SK-N-MC (cell line): Measurements from ENCODE around the gene GULP1.

Experiments used
- EZH2 ChIP-seq: fragments of 200-600 bp; sonication (generic); IDR thresholded peaks from one replicate; pipeline ENCODE4 v1.6.1; 2017; ENCODE audit warnings: antibody characterized with exemption
- FOXP2 ChIP-seq: optimal IDR thresholded peaks from 2 replicates; pipeline ENCODE3; 2011; ENCODE audit warnings: mild to moderate bottlenecking, moderate library complexity; ENCODE audit not compliant: insufficient read depth; ENCODE audit errors: extremely low read length, control extremely low read depth
- POLR2AphosphoS5 ChIP-seq: IDR thresholded peaks from 2 replicates; pipeline ENCODE4 v1.6.1; 2012; ENCODE audit warnings: mild to moderate bottlenecking, low read depth, low read length, borderline replicate concordance

DNA sequence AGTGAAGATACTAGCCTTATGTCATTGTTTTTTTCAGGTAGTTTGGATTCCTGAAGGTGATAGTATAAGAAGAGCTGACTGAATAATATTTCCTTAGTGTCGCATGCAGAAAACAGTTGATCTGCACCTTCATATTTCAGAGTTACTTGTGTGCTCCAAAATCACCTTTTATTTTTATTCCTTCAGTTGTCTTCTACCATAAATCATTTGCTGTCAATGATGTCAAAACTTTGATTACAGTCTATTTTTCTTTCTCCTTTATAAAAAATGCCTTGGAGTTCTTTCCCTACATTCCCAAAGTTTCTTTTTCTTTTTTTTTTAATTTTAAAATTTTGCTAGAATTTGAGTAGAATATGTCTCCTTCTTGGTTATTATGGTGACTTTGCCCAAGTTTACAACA, 142.3 kb downstream of the GULP1 start:
- no peak for TF ChIP-seq EZH2
- TF ChIP-seq FOXP2 = no peak
- no peak for TF ChIP-seq POLR2AphosphoS5
